Brain pericyte (primary cell): ENCODE data around the gene IL17A.
"Not testable (repeated sequence)": the region's sequence is repeated elsewhere in the genome, so short reads cannot be mapped to it uniquely, and the experiment has no call there.

ENCODE experiments used
- DNase-seq: peaks from one replicate; pipeline ENCODE4 v3.0.0-alpha.2; 2012; ENCODE audit warnings: low read depth, low spot score

IL17A gene

GRCh38 chr6:52162940-52163908 lies 23.0 kb upstream of the IL17A start:
- no peak for DNase-seq

GRCh38 chr6:52164319-52165094 lies 21.7 kb upstream of the IL17A start:
- no peak for DNase-seq

DNA sequence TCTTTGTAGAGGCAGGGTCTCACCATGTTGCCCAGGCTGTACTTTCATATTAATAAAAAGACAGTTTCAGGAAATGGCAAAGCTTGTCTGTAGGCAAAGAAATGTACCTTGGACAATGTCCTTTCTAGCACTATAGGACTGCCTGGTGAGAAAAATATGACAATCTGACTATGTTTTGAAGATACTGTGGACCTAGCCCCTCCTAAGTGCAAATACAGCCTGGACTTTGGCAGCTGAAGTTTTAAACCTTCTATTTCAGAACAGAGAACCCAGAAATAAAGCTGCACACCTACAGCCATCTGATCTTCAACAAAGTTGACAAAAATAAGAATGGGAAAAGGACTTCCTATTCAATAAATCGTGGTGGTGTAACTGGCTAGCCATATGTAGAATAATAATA lies 18.9 kb upstream of the IL17A start:
- DNase-seq: no peak

GRCh38 chr6:52168351-52168750 lies 17.8 kb upstream of the IL17A start:
- not testable (repeated sequence) for DNase-seq

GRCh38 chr6:52174118-52174517 lies 12.1 kb upstream of the IL17A start:
- no peak for DNase-seq

GRCh38 chr6:52176550-52176949 lies 9.6 kb upstream of the IL17A start:
- DNase-seq: no peak

GRCh38 chr6:52177961-52178360 lies 8.2 kb upstream of the IL17A start:
- no peak for DNase-seq

GRCh38 chr6:52180787-52181558 lies 5.2 kb upstream of the IL17A start:
- DNase-seq: no peak

DNA sequence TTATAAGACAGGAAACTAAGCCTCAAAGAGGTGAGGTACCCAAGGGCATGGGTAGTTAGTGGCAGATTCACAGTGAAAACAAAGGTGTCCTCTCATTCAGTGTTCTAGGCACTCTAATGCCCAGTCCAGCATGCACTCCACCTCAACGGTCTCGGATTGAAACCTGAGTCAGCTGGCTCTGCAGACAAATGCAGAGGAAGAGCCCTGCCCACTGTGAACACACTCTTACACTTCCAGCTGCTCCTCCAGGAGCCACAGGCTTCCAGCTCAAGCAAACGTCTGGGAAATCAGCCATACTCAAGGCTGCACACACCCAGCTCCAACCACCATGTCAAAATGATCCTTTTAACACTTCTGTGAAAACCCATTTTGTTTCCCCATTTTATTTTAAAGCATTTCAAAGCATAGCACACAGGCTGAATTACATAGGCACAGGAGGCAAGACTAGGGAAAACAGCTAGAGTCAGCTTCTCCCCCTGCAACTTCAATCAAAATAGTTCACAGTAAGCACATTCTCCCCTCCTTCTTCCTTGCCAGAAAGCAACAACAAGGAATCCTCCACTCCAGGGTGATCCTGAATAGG lies 3.0 kb upstream of the IL17A start:
- no peak for DNase-seq

- no peak for DNase-seq
Measured at GRCh38 chr6:52186480-52186879, 305 bp downstream of the IL17A start.

DNA sequence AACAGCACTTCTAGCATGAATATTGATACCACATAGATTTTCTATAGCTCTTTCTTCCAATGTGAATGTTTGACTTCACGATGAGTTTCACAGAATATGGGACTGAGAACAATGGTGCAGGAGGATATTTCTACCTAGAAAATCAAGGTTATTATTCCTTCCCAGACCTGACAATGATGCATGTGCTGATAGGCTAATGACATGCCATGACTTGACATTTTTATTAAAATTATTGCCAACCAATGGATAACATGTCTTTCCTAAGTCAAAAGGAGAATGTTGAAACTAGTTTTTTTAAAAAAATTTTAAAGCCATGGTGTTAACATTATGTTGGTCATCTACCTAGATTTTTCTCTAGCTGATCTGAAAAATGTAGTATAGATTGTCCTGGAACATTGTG lies 923 bp downstream of the IL17A start:
- no peak for DNase-seq

- DNase-seq: no peak
Measured at GRCh38 chr6:52189974-52190373, 3.8 kb downstream of the IL17A start.

DNA sequence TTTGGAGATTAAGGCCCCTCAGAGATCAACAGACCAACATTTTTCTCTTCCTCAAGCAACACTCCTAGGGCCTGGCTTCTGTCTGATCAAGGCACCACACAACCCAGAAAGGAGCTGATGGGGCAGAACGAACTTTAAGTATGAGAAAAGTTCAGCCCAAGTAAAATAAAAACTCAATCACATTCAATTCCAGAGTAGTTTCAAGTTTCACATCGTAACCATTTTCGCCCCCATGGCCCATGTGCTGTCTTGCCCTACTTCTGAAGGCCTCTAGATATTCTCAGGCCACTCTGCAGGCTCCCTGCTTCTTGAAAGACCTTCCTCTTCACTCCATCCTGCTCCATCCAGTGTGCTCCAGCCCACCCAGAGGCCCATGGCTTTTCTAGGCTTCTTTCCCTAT lies 4.2 kb downstream of the IL17A start:
- DNase-seq: no peak

- DNase-seq: no peak
Measured at GRCh38 chr6:52191824-52192223, 5.6 kb downstream of the IL17A start.

DNA sequence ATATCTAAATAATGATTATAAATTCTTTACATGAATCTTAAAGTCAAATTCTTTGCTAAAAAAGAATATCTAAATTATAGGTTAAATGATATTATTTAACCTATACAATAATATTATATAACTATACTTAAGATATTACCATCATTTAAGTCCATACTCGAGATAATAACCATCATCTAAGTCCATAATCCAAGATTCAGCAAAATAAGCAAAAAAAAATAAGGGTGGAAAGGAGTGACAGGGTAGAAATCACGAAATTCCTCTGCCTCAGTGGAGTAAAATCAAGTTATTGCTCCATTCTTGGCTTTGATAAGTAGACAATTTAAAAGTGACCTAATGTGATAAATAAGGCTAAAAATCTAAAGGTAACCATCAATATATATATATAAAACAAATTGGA lies 9.7 kb downstream of the IL17A start:
- no peak for DNase-seq

DNA sequence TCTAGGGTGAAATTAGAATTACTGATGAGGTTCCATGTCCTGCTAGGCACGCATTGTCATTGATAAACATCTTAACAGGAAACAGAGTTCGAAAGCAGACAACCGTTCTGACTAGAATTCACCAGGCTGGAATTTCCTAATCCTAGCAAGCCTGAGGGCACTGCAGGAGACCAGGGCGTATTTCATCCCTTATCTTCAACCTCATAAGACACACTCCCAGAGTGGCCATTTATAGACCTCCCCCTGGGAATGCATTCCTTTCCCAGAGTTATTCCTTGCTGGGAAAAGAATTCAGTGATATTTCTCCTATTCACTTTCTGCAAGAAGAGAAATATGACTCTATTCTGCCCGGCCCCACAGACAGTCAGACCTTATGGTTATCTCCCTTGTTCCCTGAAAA lies 13.9 kb downstream of the IL17A start:
- DNase-seq: not testable (repeated sequence)

DNA sequence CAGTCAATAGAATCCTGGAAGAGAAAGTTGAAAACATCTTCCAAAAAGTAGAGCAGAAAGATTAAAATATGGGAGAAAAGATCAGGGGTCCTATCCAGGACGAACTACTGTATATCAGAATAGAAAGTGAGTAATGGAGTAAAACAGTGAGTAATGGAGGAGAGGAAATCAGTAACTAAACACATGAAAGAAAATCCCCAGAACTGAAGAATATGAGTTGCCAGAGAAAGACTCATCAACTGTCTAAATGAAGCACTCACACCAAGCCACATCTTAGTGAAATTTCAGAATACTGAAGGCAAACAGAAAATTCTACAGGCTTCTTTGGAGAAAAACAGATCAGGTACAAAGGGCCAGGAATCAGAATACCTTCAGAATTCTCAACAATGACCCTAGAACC lies 14.9 kb downstream of the IL17A start:
- no peak for DNase-seq

DNA sequence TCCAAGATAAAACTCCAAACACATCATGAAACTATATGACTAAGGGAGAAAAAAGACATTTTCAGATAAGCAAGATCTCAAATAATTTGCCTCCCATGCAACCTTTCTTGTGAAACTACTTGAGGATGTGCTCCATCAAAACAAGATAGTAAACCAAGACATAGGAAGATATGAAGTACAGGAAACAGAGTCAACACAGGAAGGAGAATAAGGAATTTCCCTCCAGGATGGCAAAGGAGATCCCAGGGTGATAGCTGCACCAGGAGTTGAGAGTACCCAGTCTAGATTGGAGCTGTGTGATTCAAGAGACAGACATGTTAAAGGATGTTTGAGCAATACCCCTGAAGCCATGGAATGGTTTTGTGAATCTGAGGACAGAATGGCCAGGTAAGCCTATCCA lies 15.3 kb downstream of the IL17A start:
- DNase-seq: no peak

DNA sequence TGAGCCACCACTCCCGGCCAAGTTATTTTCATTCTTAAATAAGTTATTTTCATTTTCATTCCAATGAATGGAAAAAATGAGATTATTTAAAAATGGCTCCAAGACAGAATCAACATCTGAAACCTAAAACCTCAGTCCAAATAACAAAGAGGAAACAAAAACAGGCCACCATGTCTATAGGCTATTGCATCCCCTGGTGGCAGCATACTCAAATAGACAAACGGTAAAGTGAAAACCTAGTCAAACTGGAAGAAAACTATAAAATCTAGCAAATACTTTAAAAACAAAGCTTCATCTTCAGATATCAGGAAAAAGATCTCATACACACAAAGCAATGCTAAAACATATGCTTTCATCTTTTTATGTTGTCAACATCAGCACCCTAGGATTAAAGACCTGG lies 20.9 kb downstream of the IL17A start:
- DNase-seq: no peak

DNA sequence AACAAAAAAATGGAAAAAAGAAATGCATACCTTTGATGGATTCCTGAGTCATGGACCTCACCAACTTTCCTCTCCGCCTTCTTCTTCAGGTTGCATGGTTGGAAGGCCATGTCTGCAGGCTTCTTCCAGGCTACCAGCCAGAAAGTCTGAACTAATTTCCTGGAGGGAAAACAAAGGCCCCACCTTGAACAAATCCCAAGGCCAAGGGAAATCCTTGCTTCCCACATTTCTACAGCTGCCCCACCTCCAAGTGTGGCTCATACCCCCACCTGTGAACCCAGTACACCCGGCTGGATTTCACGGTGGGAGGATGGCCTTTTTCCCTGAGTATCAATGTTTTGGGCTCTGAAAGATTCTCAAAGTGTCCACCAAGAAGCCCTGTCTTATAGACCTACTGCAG lies 22.4 kb downstream of the IL17A start:
- DNase-seq: no peak

GRCh38 chr6:52209770-52210169 lies 23.6 kb downstream of the IL17A start:
- no peak for DNase-seq

DNA sequence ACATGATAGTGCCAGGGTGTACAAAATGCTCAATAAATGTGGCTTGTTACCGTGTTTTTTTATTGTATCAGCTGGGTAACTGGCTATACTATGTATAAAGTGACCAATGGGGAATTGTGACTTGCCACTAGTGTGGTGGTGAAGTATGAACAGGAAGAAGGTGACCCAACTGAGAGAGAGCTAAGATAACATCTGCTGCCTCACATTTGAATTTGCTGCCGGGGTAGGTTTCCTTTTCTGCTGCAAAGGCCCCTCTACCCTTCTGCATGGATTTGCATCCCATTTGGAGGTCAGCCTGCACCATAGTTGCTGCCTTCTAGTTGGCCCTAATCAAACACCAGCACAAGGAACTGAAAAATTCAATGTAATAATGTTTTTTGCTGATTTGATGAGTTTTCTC lies 24.1 kb downstream of the IL17A start:
- DNase-seq: no peak
